Neural cell (in vitro differentiated cells): Measurements from ENCODE around the gene SLC11A1.

Experiments used
- EZH2 ChIP-seq: fragments of 200-600, 300-800 bp; shearing (Covaris generic), sonication (generic); IDR thresholded peaks from 2 replicates; pipeline ENCODE4 v1.6.1; 2014; ENCODE audit warnings: antibody characterized with exemption, low read length, borderline replicate concordance, mild to moderate bottlenecking; ENCODE audit not compliant: insufficient read depth, poor library complexity, severe bottlenecking
- MXI1 ChIP-seq: fragments of 450-650 bp; conservative IDR thresholded peaks from 2 replicates; pipeline ENCODE4 v1.6.1; 2014; ENCODE audit warnings: antibody characterized with exemption, mild to moderate bottlenecking; ENCODE audit not compliant: poor library complexity, severe bottlenecking
- TAF1 ChIP-seq: IDR thresholded peaks from 2 replicates; pipeline ENCODE4 v1.6.1; 2012; ENCODE audit warnings: low read depth

- TF ChIP-seq MXI1 (no peak), EZH2 (no peak), TAF1 (no peak)
Observed at GRCh38 chr2:218431878-218432277, 49.8 kb downstream of the SLC11A1 start.
